Fibroblast of lung (primary cell): ENCODE data around the gene PCGF2.

Experiments
- EZH2 ChIP-seq: IDR thresholded peaks from 2 replicates; pipeline ENCODE4 v1.5.1; 2012; ENCODE audit warnings: low read length, control low read depth, mild to moderate bottlenecking; ENCODE audit errors: missing control alignments
- TF ChIP-seq, protein P1 (sequence below), 2 donors: IDR thresholded peaks in 1 of 2; conservative IDR thresholded peaks in 1 of 2; 1 replicate in 1 of 2; 2 replicates in 1 of 2; pipeline ENCODE4 v1.5.1; 2011 to 2012; ENCODE audit warnings: low read length in 2 of 2, control low read depth in 1 of 2, inconsistent platforms in 1 of 2, low read depth in 1 of 2, mild to moderate bottlenecking in 1 of 2

DNA sequence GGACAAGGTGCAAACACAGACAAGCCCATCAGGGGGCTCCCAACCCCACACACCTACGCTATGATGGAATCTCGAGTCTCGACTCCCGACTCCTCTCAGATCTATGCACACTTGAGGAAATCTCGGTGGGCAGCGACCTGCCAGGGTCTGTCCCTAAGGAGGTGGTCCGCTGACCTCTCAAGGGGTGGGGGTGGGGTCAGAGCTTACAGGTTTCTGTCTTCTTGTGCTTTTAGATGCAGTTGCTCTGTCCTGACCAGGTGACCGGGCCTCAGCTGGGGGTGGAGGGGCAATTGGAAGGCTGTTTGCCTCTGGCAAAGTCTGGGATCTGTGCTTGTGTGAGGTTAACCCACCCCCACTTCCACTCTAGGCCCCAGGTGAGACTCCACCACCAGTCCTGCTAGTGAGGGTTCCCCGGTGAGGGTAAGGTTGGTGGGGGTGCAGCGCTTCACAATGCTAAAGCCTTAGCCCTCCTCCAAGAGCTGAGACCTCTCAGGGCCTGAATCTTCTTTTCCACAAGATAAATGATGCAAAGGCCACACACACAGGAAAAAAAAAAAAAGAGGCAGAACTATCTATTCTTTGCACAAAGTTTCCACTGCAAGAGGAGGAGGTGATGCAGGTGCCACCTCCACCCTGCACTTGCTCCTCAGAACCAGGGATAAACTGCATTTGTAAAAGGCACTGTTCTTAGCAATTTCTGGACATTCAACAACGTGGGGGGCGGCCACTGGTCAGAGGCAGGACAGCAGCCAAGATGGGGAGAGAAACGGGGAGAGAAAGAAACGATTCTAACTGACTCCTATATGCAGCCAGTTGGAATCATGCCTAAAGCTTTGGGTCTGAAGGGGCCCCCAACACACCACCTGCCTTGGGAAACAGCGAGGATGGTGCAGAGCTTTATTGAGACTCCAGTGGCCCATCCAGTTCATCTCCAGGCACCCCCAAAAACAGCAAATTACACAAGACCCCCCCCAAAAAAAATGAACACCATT lies 13.9 kb downstream of the PCGF2 start:
- TF ChIP-seq EZH2, result no peak
- TF ChIP-seq, protein P1, sequence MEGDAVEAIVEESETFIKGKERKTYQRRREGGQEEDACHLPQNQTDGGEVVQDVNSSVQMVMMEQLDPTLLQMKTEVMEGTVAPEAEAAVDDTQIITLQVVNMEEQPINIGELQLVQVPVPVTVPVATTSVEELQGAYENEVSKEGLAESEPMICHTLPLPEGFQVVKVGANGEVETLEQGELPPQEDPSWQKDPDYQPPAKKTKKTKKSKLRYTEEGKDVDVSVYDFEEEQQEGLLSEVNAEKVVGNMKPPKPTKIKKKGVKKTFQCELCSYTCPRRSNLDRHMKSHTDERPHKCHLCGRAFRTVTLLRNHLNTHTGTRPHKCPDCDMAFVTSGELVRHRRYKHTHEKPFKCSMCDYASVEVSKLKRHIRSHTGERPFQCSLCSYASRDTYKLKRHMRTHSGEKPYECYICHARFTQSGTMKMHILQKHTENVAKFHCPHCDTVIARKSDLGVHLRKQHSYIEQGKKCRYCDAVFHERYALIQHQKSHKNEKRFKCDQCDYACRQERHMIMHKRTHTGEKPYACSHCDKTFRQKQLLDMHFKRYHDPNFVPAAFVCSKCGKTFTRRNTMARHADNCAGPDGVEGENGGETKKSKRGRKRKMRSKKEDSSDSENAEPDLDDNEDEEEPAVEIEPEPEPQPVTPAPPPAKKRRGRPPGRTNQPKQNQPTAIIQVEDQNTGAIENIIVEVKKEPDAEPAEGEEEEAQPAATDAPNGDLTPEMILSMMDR (conservative IDR thresholded peaks at IDR 0.05 in 1 of 2, IDR thresholded peaks at IDR 0.05 in 1 of 2; ENCODE audit: low read depth in 1 of 2, low read length in 2 of 2), result peak in 1 of 2 donors; percentile 12
